Gastrocnemius medialis (tissue), 4 donors: ENCODE data around the gene KATNIP. TPM values are rescaled to one million over a fixed set of nuclear protein-coding genes. Genes with fewer than 3 reads are reported as not detected.

ENCODE experiments used
- ATAC-seq, 2 donors: fragments of 150-250 bp; one replicate each; pipeline ENCODE4 v1.9.1; 2016
- DNase-seq, 2 donors: peaks; one replicate each; pipeline ENCODE4 v3.0.0-alpha.2; 2019
- H3K27ac ChIP-seq, 4 donors: fragments of 200-600 bp; sonication (generic); 1 replicate in 1 of 4; 2 replicates in 3 of 4; pipeline ENCODE4 v1.5.1; 2016 to 2018; ENCODE audit warnings: mild to moderate bottlenecking in 2 of 4, moderate library complexity in 1 of 4
- H3K27me3 ChIP-seq, 3 donors: fragments of 200-600 bp; sonication (generic) in 2 of 3; 1 replicate in 1 of 3; 2 replicates in 2 of 3; pipeline versions ENCODE4 v1.5.1 to v1.6.0; 2016 to 2019; ENCODE audit warnings: mild to moderate bottlenecking in 1 of 3, moderate library complexity in 1 of 3
- H3K36me3 ChIP-seq, 2 donors: fragments of 200-600 bp; sonication (generic) in 1 of 2; one replicate each; pipeline ENCODE4 v1.5.1; 2017 to 2018
- H3K4me1 ChIP-seq, 2 donors: fragments of 200-600 bp; sonication (generic) in 1 of 2; one replicate each; pipeline ENCODE4 v1.5.1; 2016 to 2017; ENCODE audit warnings: mild to moderate bottlenecking in 2 of 2
- H3K4me3 ChIP-seq, 4 donors: fragments of 200-600 bp; sonication (generic) in 3 of 4; 1 replicate in 1 of 4; 2 replicates in 3 of 4; pipeline ENCODE4 v1.5.1; 2016 to 2019; ENCODE audit warnings: mild to moderate bottlenecking in 2 of 4
- H3K9me3 ChIP-seq, 3 donors: fragments of 200-600 bp; sonication (generic) in 2 of 3; 1 replicate in 1 of 3; 2 replicates in 2 of 3; pipeline ENCODE4 v1.5.1; 2016 to 2019
- CTCF ChIP-seq, 5 experiments: fragments of 450-650 bp in 3 of 5; fragments of 200-600 bp in 2 of 5; sonication (generic) in 2 of 5; IDR thresholded peaks in 4 of 5; conservative IDR thresholded peaks in 1 of 5; 1 replicate in 4 of 5; 2 replicates in 1 of 5; pipeline ENCODE4 v1.5.1; 2016 to 2019; ENCODE audit warnings: antibody characterized with exemption in 5 of 5, mild to moderate bottlenecking in 3 of 5, moderate library complexity in 3 of 5
- POLR2A ChIP-seq, 2 donors: fragments of 450-650 bp; IDR thresholded peaks; one replicate each; pipeline ENCODE4 v1.6.1; 2017; ENCODE audit warnings: antibody characterized with exemption in 2 of 2, mild to moderate bottlenecking in 2 of 2, moderate library complexity in 2 of 2
- in situ Hi-C, 4 donors: fragments of 200-750 bp; cut with MboI; loops; one replicate each; pipeline versions ENCODE4 v1.15.0 to v1.8.0; 2017; ENCODE audit warnings: low sequenced_read_pairs in 4 of 4
- intact Hi-C: fragments of 100-400 bp; cut with DNase I; formaldehyde crosslinking; loops from one replicate; pipeline ENCODE4 v1.15.1; 2023; ENCODE audit warnings: low total_unique reads
- total RNA-seq, 4 donors: library from RNA; depleted of rRNA; stranded (reverse); fragments of >200 nt; gene quantifications; one replicate each; pipeline versions ENCODE4 v1.1.0 to v1.2.3, GENCODE V29; 2016

Gene KATNIP
- total RNA-seq, 4 donors from 2014 or later, result 6.3 to 12.1 (median 7.7) TPM

- intact Hi-C loops, result no loop called here
- H3K4me3 ChIP-seq, result no peak overlapping the region
- H3K4me1 ChIP-seq, result no peaks in the 10 kb centered on the region
- H3K36me3 ChIP-seq, result no peaks in the 10 kb centered on the region
- H3K9me3 ChIP-seq, result no peaks in the 10 kb centered on the region
- no peak overlapping the region for H3K27ac ChIP-seq
- in situ Hi-C loops, result no loop called here
- ATAC-seq (no peak), DNase-seq (no peak)
- TF ChIP-seq POLR2A (IDR thresholded peaks at IDR 0.05), result no peak
- no peak for TF ChIP-seq CTCF (IDR thresholded peaks at IDR 0.05 in 4 of 5, conservative IDR thresholded peaks at IDR 0.05 in 1 of 5)
- H3K27me3 ChIP-seq, result no peaks in the 10 kb centered on the region
These were observed 48.3 kb downstream of the KATNIP start for GRCh38 chr16:27598220-27598619.

GRCh38 chr16:27598931-27599565, 49.1 kb downstream of the KATNIP start:
- ATAC-seq (no peak), DNase-seq (no peak)
- in situ Hi-C loops, result no loop called here
- intact Hi-C loops, result no loop called here
- no peak overlapping the region for H3K27ac ChIP-seq
- no peaks in the 10 kb centered on the region for H3K9me3 ChIP-seq
- H3K36me3 ChIP-seq, result no peaks in the 10 kb centered on the region
- no peak overlapping the region for H3K4me3 ChIP-seq
- H3K4me1 ChIP-seq, result no peaks in the 10 kb centered on the region
- TF ChIP-seq POLR2A (IDR thresholded peaks at IDR 0.05) (no peak), CTCF (IDR thresholded peaks at IDR 0.05 in 4 of 5, conservative IDR thresholded peaks at IDR 0.05 in 1 of 5) (no peak)
- H3K27me3 ChIP-seq, result no peaks in the 10 kb centered on the region

GRCh38 chr16:27599606-27600005, 49.7 kb downstream of the KATNIP start:
- DNase-seq, result no peak
- Histone ChIP-seq H3K4me1 (no peaks in the 10 kb centered on the region), H3K4me3 (no peak overlapping the region), H3K36me3 (no peaks in the 10 kb centered on the region), H3K9me3 (no peaks in the 10 kb centered on the region), H3K27me3 (no peaks in the 10 kb centered on the region), H3K27ac (no peak overlapping the region)
- intact Hi-C loops (no loop called here), in situ Hi-C loops (no loop called here)
- ATAC-seq, result no peak
- TF ChIP-seq POLR2A (IDR thresholded peaks at IDR 0.05) (no peak), CTCF (IDR thresholded peaks at IDR 0.05 in 4 of 5, conservative IDR thresholded peaks at IDR 0.05 in 1 of 5) (no peak)

Other genes starting within 250 kb of the KATNIP start
- 1 to 10 TPM; 4.5 to 7.4 (median 6.5) TPM for gene IL4R, start 236.2 kb upstream of the KATNIP start, total RNA-seq
- under 1 TPM in 1 of 4 donors, not detected in 3; 0.15 TPM for gene IL21R, start 148.0 kb upstream of the KATNIP start, total RNA-seq
- 100 to 1,000 TPM in 1 of 4 donors, 10 to 100 TPM in 3; 52.0 to 108 (median 67.8) TPM for gene GTF3C1, start 231 bp upstream of the KATNIP start, total RNA-seq